Measurements from ENCODE around the gene HHIP. TPM values are rescaled to one million over a fixed set of nuclear protein-coding genes. Genes with fewer than 3 reads are reported as not detected.
A peak's percentile ranks its signal among the peaks of the same experiment; 100 is the strongest.

Gene HHIP
- total RNA-seq (2022) = 0.61 and 1.6 TPM in 2 replicates
- Bru-seq, nascent RNA = percentile 13 among the genes with signal in this experiment
- BruChase-seq, experiment 1, labeled RNA remaining after a 6-hour chase = percentile 12 among the genes with signal in this experiment
- percentile 17 among the genes with signal in this experiment for BruChase-seq, experiment 2, labeled RNA remaining after a 2-hour chase
- long read RNA-seq = 0 reads

DNA sequence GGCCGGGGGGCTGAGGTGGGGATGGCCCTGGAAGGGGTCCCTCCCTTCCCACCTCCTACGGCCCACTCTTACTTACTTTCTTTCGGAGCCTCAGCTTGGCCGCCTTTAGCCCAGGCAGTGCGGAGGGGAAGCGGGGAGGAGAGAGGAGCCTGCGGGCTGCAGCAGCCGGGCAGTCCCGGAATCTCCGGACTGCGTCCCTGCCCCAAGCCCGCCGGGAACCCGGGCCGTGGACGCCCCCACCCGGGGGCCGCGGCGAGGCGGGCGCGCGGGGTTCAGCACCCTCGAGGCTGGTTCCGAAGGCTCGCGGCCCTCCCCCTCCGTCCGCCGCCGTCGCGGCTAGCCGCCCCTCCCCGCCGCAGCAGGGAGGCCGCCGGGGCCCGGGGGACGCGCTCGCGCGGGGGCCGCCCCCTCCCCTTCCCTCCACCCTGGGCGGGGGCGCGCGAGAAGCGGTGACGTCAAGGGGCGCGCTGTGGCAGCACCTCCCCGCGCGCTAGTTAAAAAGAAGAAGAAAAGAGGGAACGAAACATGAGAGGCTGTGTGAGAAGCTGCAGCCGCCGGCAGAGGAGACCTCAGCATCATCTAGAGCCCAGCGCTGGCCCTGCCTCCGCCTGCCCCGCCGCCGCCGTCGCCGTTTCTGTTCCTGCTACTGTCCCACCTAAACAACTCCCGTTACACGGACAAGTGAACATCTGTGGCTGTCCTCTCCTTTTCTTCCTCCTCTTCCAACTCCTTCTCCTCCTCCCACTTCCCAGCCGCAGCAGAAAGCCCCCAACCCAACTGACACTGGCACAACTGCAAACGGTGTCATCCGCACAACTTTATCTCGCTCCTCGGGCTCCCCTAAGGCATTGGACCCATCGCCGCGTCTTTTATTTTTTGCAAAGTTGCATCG, at the start of gene HHIP:
HHIP (plus strand) TSS at position 526 of the 892 bp plus-strand sequence. CDS start 520 bp downstream, outside the sequence.
- H3K27me3 Mint-ChIP-seq (ENCODE audit: unreplicated experiment) = no peaks in the 10 kb centered on the region
- H3K4me3 Mint-ChIP-seq (ENCODE audit: low read depth, unreplicated experiment) = peak within 1 kb of the TSS; percentile 81
- TF ChIP-seq CTCF (IDR thresholded peaks at IDR 0.05; ENCODE audit: unreplicated experiment) = no peak
- H3K36me3 Mint-ChIP-seq (ENCODE audit: insufficient read depth, unreplicated experiment) = peaks cover 14% of the 10 kb centered on the region
- H3K4me1 Mint-ChIP-seq (ENCODE audit: low read depth, unreplicated experiment) = peaks cover 20% of the 10 kb centered on the region
- BruUV-seq (replicated peaks) = no TSS peak
- intact Hi-C loops (cut with micrococcal nuclease; ENCODE audit: unreplicated experiment) = no loop called here
- CTCF ChIA-PET = no interaction called here
- peak; percentile 15 for DNase-seq
- peaks cover 2% of the 10 kb centered on the region for H3K9me3 Mint-ChIP-seq (ENCODE audit: low read depth, unreplicated experiment)
- H3K27ac Mint-ChIP-seq (ENCODE audit: unreplicated experiment) = peak within 1 kb of the TSS; percentile 29

DNA sequence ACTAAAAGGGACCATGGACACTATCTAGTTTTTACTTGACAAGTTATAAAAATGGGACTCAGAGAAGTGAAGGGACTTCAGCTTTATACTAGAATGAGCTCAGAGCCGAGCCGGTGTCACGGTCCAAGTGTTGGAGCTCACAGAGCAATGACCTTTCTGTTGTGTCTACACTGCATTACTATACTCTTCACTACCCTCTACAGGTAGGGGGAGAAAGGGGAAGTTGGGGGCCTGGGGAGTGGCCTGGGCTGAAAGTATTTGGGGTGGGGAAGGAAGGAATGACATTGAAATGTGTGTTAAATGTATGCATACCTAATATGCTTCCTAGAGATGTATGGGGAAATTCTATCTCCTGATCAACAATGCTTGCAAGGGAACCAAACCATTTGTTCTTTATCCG, 48.8 kb upstream of the HHIP start:
- Mint-ChIP-seq H3K9me3 (ENCODE audit: low read depth, unreplicated experiment) (no peaks in the 10 kb centered on the region), H3K4me1 (ENCODE audit: low read depth, unreplicated experiment) (peaks cover 9% of the 10 kb centered on the region), H3K27ac (ENCODE audit: unreplicated experiment) (no peak overlapping the region), H3K4me3 (ENCODE audit: low read depth, unreplicated experiment) (no peak overlapping the region), H3K27me3 (ENCODE audit: unreplicated experiment) (no peaks in the 10 kb centered on the region), H3K36me3 (ENCODE audit: insufficient read depth, unreplicated experiment) (no peaks in the 10 kb centered on the region)
- no TSS peak for BruUV-seq (replicated peaks)
- no peak for TF ChIP-seq CTCF (IDR thresholded peaks at IDR 0.05; ENCODE audit: unreplicated experiment)
- CTCF ChIA-PET = no interaction called here
- DNase-seq = no peak
- intact Hi-C loops (cut with micrococcal nuclease; ENCODE audit: unreplicated experiment) = no loop called here

DNA sequence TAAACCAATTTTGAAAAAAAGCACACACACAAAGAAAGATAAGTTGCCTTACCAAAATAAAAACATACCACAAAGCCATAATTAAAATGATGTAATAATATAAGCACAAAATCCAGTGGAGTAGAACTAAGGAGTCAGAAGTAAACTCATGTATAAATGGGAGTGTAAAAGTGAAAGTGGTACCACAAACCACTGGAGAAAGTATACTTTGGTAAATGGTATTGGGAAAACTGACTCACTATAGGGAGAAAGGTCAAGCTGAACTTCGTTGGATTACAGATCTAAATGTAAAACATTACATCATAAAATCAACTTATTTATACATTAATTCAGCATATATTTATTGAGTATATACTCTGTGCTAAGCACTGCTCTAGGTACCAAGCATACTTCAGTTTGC, 46.3 kb upstream of the HHIP start:
- peak overlapping the region; percentile 61 for H3K27ac Mint-ChIP-seq (ENCODE audit: unreplicated experiment)
- TF ChIP-seq CTCF (IDR thresholded peaks at IDR 0.05; ENCODE audit: unreplicated experiment) = no peak
- H3K9me3 Mint-ChIP-seq (ENCODE audit: low read depth, unreplicated experiment) = no peaks in the 10 kb centered on the region
- no peaks in the 10 kb centered on the region for H3K36me3 Mint-ChIP-seq (ENCODE audit: insufficient read depth, unreplicated experiment)
- no TSS peak for BruUV-seq (replicated peaks)
- H3K4me1 Mint-ChIP-seq (ENCODE audit: low read depth, unreplicated experiment) = peaks cover 9% of the 10 kb centered on the region
- intact Hi-C loops (cut with micrococcal nuclease; ENCODE audit: unreplicated experiment) = no loop called here
- CTCF ChIA-PET = no interaction called here
- H3K27me3 Mint-ChIP-seq (ENCODE audit: unreplicated experiment) = no peaks in the 10 kb centered on the region
- no peak for DNase-seq
- H3K4me3 Mint-ChIP-seq (ENCODE audit: low read depth, unreplicated experiment) = no peak overlapping the region

DNA sequence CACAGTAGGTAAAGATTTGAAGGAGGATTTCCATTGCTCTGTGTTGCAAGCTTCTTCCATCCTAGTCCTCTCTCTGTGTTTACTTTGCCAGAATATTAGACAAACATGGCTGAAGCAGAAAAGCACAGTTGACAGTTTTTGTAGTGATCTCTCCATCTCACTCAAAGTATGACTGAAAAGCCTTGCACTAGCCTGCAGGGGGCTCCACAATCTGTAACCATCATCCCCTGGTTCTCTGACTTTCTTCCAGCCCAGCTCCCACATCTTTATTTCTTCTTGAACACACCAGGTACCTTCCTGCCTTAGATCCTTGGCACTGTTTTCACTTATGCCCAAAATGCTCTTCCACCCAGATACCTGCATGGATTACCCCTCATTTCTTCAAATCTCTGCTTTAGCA, 34.1 kb upstream of the HHIP start:
- peak; percentile 13 for DNase-seq
- CTCF ChIA-PET = no interaction called here
- TF ChIP-seq CTCF (IDR thresholded peaks at IDR 0.05; ENCODE audit: unreplicated experiment) = no peak
- BruUV-seq (replicated peaks) = no TSS peak
- peaks cover 4% of the 10 kb centered on the region for H3K9me3 Mint-ChIP-seq (ENCODE audit: low read depth, unreplicated experiment)
- H3K4me3 Mint-ChIP-seq (ENCODE audit: low read depth, unreplicated experiment) = no peak overlapping the region
- H3K36me3 Mint-ChIP-seq (ENCODE audit: insufficient read depth, unreplicated experiment) = no peaks in the 10 kb centered on the region
- no peaks in the 10 kb centered on the region for H3K4me1 Mint-ChIP-seq (ENCODE audit: low read depth, unreplicated experiment)
- intact Hi-C loops (cut with micrococcal nuclease; ENCODE audit: unreplicated experiment) = no loop called here
- no peaks in the 10 kb centered on the region for H3K27me3 Mint-ChIP-seq (ENCODE audit: unreplicated experiment)
- H3K27ac Mint-ChIP-seq (ENCODE audit: unreplicated experiment) = no peak overlapping the region
